ENCODE data around the gene SEM1.

GRCh38 chr7:96671854-96672253, 37.8 kb downstream of the SEM1 start:
- no peak for TF ChIP-seq POLR2A (IDR thresholded peaks at IDR 0.05)
- no peak for TF ChIP-seq CTCF (IDR thresholded peaks at IDR 0.05)
